HTR-8/SVneo (cell line): ENCODE data around the gene CASP9.
A peak's percentile ranks its signal among the peaks of the same experiment; 100 is the strongest.
"Not testable (repeated sequence)": the region's sequence is repeated elsewhere in the genome, so short reads cannot be mapped to it uniquely, and the experiment has no call there.

Experiments used
- DNase-seq: peaks from one replicate; pipeline ENCODE4 v3.0.0; 2011; ENCODE audit warnings: low spot score, mixed read lengths; ENCODE audit not compliant: insufficient read length
- FAIRE-seq: peaks from 2 replicates; lab custom pipeline; 2011; peaks lifted over from hg19 to GRCh38; lab: Jason Lieb, UNC

CASP9 gene

GRCh38 chr1:15526490-15527339 is 2.7 kb upstream of the CASP9 start, which contains the start of gene DNAJC16:
Gene DNAJC16, plus strand, starts transcription at chr1:15526848. Its CDS starts 2,258 bp downstream, at chr1:15529106.
- FAIRE-seq (peak; percentile 97), DNase-seq (peak; percentile 90)

- no peak for FAIRE-seq
- DNase-seq: no peak
These were observed 2.0 kb upstream of the CASP9 start for GRCh38 chr1:15526021-15526489.

- peak; percentile 91 for FAIRE-seq
- peak; percentile 92 for DNase-seq
These were observed 1.3 kb upstream of the CASP9 start for GRCh38 chr1:15525050-15526020.

- FAIRE-seq (no peak), DNase-seq (peak; percentile 87)
These were observed 451 bp upstream of the CASP9 start for GRCh38 chr1:15524283-15525049.

GRCh38 chr1:15523104-15524020 is 653 bp downstream of the CASP9 start:
- no peak for DNase-seq
- no peak for FAIRE-seq

- FAIRE-seq (no peak), DNase-seq (no peak)
These were observed 1.5 kb downstream of the CASP9 start for GRCh38 chr1:15522551-15522950.

GRCh38 chr1:15521206-15521906 is 2.7 kb downstream of the CASP9 start:
- not testable (repeated sequence) for DNase-seq, FAIRE-seq

GRCh38 chr1:15519625-15520024 is 4.4 kb downstream of the CASP9 start:
- DNase-seq (no peak), FAIRE-seq (no peak)

- FAIRE-seq (no peak), DNase-seq (no peak)
These were observed 8.9 kb downstream of the CASP9 start for GRCh38 chr1:15515022-15515663.

- not testable (repeated sequence) for FAIRE-seq, DNase-seq
These were observed 9.5 kb downstream of the CASP9 start for GRCh38 chr1:15514557-15514956.

- no peak for FAIRE-seq
These were observed 10.1 kb downstream of the CASP9 start for GRCh38 chr1:15513919-15514318.

GRCh38 chr1:15513192-15513591 is 10.8 kb downstream of the CASP9 start:
- no peak for FAIRE-seq
- DNase-seq: no peak

More at GRCh38 chr1:15513919-15514318, 10.1 kb downstream of the CASP9 start:
- DNase-seq: no peak

- DNase-seq (no peak), FAIRE-seq (no peak)
These were observed 13.2 kb downstream of the CASP9 start for GRCh38 chr1:15510611-15511405.

- FAIRE-seq: no peak
- DNase-seq: no peak
These were observed 14.4 kb downstream of the CASP9 start for GRCh38 chr1:15509586-15509985.

- FAIRE-seq (no peak), DNase-seq (no peak)
These were observed 15.1 kb downstream of the CASP9 start for GRCh38 chr1:15508700-15509487.

GRCh38 chr1:15507278-15507677 is 16.7 kb downstream of the CASP9 start:
- DNase-seq: no peak
- FAIRE-seq: no peak
